Inflammatory macrophage treated with lipopolysaccharide for 4 hours (primary cell): ENCODE measurements around the gene ELL2.
A peak's percentile ranks its signal among the peaks of the same experiment; 100 is the strongest.

ENCODE experiments used
- DNase-seq: peaks from one replicate; pipeline ENCODE4 v3.0.0-alpha.2; 2020

Gene ELL2

DNA sequence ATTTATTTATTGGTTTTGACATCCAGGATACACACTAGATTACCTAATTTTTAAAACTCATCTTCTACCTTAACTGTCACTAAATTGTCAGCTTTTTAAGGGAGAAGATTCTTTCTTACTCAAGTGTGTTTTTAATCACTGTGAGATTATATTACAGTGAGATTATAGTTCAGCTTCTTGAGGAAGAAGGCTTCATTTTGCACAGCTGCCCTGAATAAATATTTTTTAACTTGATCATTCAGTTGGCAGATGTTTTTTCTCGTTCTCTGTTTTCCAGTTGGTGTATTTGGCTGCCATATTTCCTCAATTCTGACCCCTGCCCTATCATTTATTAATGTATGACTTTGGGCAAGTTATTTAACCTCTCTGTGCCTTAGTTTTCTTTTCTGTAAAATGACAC, 15.0 kb upstream of the ELL2 start:
- DNase-seq, result no peak

DNA sequence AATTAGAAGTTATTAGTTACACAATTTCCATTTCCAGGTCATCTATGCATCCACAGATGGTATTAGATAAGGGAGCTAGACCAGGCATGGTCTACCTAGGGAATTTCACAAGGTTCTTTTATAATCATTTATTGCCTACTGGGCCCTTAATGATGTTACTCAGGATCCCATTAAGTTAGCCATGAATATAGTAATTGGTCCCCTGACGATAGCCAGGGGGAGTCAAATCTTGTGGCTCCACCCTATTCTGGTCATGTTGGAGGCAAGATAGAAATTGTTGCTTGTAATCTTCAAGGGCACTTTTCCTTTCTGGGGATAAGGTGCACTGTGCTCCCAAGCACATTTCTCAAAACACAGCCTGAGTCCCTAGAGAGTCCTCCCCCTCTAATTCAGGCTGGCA, 14.1 kb upstream of the ELL2 start:
- no peak for DNase-seq

DNA sequence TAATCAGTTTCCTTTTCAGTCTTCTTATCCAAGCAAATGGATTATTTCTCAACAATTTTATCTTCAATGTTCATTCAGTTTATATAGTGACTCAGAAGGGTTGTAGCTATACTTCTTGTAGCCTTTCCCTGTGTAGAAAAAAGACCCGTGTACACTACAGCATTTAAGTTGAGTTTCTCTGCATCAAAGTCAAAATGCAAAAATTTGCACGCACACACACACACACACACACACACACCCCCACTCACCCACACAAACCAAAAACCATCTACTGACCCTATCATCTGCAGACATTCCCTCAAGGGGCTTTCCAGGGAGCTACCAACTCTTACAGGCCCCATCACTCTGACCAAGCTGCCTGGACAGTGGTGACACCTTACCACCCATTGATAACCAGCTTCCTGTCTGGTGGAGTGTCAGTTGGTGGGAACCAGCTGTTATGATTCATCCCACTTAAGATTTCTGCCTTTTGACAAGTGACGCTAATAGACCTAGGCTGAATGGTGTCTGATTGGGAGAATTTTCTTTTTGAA, 12.2 kb upstream of the ELL2 start:
- peak; percentile 25 for DNase-seq

DNA sequence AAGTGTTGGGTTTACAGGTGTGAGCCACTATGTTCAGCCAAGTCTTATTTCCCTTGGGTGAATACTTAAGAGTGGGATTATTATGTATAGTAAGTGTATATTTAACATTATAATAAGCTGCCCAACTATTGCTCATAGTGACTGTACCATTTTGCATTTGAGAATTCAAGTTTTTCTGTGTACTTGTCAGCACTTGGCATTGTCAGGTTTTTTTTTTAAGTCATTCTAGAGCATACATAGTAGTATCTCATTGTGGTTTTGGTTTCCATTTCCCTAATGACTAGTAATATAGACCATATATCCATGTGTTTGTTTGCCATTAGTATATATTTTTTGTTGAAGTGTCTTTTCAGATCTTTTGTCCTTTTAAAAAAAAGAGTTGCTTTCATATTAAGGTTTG, 10.5 kb upstream of the ELL2 start:
- peak; percentile 20 for DNase-seq

DNA sequence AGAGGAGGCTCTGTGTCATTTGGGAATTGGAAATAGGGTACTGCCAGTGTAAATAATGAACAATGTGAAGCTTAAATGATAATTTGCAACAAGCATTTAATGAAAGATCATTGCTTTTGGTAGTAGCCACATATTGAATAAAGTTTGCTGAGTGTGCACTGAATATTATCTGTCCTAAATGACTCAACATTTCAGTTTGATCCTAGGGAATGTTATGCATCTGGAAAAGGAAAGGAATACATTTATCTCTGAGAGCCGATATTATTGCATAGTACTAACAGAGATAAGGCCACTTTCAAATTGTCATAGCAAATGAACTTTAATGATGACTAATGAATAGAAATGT, 8.7 kb upstream of the ELL2 start:
- DNase-seq, result no peak

DNA sequence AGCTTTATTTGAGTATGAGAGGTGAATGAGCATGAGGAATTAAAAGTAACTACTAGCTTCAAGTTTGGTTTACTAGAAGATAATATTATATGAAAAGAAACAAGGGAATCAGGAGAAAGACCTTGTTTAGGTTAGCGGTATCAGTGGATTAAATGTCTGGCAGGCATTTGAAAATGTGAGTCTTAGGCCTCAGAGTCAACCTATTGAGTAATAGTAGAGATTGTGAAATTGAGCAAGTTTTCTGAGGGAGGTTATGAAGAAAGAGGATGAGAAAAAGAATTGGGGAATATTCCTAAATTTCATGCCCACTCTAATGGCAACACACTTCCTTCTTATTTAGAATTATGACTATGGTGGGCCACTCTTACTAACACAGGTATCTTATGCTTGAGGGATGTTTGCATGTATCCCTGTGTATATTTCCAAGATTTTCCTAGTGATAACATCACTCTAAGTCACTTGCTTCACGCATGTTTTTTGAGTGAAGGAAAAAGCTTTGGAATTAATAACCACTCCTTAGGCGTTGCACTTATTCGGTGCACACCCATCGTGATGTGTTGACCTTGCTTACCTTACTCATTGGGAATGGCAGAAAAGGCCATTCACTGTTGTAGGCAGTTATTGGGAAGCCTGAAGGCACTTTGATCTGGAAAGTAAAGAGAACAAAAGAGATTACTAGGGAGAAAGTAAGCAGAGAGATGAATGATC, 8.2 kb upstream of the ELL2 start:
- peak; percentile 90 for DNase-seq

DNA sequence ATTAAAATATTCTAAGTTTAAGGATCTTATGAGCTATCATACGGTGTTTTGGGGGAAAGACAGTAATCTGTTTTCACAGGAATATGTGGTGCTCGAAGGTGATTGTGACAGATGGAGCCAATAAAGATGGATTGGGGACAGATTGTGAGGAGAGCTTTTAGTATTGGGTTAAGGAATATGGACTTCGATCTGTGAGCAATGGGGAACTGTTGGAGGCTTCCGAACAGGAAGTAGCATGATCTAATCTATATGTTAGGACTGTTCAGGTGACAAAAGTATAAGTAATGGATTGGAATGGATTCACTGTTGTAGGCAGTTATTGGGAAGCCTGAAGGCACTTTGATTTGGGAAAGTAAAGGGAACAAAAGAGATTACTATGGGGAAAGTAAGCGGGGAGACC, 7.4 kb upstream of the ELL2 start:
- DNase-seq, result no peak

DNA sequence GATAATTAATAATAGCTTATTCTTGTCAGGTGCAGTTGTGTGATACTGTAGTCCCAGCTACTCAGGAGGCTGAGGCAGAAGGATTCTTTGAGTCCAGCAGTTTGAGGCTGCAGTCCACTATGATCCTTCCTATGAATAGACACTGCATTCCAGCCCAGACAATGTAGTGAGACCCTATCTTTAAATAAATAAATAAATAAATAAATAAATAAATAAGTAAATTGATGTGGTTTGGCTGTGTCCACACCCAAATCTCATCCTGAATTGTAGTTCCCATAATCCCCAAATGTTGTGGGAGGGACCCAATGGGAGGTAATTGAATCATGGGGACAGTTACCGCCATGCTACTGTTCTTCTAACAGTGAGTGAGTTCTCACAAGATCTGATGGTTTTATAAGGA, 5.6 kb upstream of the ELL2 start:
- DNase-seq, result no peak

DNA sequence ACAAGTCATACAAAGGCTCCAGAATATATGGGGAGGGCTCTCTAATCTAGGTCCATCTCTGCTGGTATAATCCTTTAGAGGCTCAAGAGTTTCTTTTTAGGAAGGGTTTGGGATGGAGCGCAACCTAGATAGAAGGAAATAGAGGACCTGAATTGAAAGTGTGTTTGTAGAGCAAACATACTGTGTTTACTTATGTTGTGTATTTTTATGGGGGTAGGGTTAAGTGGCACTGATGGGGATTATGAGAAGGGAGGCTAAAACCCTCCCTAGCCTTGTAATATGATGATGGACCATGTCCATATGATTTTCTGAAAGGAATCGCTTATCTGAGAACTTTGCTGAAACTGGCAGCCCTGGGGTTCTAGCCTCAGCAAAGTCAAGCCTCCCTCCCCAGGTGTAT, 4.4 kb upstream of the ELL2 start:
- no peak for DNase-seq

DNA sequence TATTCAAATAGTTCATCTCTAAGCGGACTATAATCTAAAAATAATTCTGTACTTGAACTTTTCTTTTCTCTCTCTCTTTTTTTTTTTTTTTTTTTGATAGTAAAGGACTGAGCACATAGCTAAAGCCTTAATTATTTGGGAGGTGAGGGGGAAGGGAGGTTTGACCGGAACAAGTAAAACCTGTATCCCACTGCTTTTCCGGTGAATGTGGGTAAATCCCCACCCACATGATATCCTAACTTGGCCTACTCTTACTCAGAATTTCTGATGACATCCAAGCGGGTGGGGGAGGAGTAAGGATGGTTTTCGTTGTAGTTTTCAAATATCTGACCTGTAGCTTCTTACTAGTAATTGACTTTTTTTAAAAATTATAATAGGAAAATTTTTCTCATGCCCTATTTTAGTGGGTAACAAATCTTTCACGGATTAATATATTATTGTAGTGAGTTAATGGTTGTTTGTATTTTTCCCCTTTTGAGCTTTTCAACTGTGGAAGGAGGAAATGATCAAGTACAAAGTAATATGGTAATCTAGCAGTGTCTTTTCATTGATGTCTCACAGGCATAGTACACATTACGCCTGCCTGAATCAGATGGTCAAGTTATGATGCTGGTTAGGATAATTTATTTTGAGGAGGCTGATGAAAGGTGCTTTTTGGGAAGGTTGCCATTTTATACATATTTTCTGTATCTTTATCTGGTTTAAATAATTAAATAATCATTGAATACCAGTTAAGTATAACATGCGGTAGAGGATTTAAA, 2.2 kb upstream of the ELL2 start:
- DNase-seq, result peak; percentile 75

DNA sequence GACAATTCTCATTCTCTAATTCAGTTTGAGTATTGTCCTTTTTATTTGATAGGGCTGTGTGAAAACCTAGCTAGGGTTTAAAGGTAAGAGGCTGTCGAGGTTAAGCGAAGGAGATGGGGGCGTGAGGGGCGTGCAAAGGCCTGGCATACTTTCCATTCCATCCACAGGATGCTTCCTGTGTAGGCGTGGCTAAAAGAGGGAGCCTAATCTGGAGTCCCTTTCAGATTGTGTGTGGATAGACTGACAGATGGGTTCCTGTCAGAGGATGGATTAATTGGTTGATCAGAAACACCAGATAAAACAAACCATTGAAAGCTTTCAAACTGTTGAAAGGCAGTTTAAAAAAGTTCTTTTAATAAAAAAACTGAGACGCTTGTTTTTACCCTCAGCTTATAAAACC, 1.1 kb upstream of the ELL2 start:
- no peak for DNase-seq

DNA sequence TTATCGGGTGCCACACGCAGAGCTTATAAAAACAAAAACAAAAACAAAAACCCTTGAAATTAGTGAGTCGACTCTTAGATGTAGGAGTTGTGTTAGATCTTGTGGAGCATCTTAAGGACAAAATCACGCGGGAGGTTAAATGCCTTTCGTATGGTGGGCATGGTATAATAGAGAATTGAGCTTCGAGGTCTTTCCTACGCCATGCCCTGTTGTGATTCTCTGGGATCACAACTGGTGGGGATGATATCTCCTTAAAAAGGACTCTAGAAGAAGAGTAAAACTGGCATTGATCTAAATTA, 773 bp upstream of the ELL2 start:
- no peak for DNase-seq

DNA sequence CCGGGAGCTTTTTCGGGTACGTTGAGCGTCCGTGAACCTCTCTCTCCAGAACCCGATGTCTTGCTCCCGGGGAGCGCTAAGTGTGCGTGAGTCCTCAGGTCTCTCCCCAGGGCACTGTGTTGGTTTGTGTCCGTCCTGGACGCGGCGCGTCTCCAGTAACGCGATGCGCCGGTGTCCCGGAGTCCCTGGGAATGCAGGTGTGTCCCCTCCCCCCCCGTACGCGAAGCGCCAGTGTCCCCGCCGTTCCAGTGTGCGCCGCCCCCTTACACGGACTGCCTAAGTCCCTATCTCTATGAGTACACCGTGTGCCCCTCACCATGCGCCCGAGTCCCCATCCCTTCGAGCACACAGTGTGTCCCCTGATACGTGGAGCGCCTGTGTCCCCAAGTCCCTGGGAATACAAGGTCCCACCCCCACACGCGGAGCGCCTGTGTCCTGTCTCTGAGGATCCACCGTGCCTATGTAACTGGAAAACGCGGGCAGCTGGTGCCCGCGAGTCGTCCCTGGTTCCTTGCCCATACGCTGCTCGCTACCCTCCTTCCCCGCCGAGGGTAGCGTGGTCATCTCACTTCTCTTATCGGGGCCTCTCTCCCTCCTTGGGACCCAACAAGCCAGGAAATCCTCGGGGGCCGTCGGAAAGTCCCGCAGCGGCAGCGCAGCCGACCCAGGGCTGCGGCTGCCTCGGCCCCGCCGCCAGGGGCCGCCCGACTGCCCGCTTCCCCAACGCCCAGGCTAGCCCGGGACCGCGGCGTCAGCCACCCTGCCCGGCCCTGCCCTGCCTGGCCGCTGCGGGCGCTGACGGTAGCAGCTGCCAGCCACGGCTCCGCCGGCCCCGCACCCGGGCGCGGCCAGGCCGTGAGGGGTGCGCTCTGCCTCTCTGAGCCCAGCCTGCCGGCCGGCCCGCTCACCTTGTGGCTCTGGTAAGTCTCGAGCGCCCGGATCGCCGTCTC, 709 bp downstream of the ELL2 start:
- DNase-seq, result peak; percentile 90

DNA sequence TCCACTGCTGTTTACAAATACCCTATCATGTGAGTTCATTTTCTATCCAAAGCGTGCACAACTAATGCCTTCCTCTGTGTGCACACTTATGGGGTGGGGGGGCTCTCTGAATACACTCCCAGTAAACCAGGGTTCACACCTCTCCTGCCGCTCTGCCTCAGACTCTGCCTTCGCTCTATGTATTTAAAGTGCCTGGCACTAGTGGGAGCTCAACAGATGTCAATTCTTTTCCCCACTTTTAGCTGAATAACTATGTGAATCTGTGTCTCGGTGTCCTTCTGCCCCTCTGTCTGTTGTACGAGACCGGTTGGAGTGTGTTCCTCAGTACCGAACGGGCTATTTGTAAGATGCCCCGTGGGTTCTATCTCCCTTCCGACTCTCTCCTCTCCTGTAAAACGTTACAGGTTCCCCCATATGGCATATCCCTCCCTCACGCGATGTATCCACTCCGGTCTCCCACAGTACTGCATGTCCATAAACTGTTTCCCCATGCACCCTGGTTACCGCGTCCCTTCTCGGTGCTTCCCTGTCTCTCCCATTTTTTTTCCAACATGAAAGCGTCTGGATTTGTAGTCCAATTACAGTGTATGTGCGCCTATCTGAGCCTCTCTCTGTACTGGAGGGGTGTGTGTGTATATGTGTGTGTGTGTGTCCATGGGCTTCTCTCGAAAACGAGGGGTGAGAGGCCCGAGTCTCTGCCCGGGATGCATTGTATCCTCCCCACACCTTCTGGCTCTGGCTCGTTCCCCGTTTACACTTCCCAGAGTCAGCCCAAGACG, 1.6 kb downstream of the ELL2 start:
- DNase-seq, result peak; percentile 27

DNA sequence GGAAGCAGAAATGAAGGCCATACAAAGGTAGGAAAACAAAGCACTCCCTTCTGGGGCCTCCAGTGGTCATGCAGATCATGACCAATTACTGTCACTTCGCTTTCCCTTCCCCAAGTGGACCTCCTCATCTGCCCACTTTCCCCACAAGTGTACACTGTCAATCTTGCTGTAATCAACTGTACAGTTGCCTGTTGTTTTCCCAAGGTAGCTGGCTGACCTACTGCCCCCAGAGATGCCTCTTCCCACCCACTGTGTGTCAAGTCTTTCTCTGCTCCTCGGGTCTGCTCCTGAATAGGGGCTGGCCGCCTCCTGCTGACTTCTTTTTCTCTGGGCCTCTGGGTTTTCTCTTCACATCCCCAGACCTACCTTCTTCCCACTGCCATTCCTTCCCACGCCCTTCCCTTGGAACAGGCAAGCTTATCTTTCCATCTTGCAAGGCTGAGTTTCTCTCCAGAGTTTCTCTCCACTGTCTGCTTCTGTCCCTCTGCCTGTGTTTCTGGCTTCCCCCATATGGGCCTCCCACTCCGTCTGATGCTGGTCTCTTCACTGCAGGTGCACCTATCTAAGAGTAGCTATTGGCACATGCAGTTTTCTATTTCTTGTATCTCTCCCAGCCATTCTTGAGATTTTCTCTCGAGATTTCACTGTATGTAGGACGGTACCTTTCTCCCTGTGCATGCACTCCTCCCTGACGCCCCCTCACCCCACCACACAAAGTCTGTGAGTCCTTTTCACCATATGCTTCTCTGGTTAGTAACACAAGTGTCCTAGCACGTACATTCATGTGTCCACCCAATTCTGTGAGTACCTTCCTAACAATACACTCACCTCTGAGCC, 2.4 kb downstream of the ELL2 start:
- DNase-seq, result peak; percentile 32

DNA sequence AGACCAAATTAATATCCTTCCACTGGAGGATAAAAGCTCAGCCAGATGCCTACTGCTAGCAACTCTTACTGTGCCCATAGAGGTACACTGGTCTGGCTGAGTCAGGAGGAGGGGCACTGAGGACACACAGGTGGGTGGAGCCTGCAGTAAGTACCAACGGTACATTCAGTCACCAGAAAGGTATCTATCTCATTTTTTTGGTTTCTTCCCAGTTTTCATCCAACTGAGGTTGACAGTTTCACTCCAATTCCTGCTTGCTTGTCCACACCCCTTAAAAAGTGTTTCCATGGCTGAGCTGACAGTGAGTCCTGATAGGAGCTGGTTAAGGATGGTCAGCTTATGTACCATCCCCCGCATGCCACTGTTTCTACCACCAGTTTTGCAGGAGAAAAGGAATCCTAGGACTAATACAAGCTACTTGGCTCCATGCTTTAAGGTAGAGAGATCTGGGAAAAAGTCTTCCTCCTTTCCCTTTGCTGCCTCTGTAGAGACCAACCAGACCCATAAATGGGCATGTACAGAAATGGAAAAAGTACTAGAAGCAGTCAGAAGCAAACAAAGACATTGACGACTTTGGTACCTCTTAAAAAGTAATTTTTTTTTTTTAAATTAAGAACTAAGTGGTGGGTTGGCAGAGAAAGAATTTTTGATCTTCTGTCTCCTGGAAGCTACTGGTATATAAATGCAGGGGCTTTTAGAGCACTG, 3.2 kb downstream of the ELL2 start:
- DNase-seq, result no peak

DNA sequence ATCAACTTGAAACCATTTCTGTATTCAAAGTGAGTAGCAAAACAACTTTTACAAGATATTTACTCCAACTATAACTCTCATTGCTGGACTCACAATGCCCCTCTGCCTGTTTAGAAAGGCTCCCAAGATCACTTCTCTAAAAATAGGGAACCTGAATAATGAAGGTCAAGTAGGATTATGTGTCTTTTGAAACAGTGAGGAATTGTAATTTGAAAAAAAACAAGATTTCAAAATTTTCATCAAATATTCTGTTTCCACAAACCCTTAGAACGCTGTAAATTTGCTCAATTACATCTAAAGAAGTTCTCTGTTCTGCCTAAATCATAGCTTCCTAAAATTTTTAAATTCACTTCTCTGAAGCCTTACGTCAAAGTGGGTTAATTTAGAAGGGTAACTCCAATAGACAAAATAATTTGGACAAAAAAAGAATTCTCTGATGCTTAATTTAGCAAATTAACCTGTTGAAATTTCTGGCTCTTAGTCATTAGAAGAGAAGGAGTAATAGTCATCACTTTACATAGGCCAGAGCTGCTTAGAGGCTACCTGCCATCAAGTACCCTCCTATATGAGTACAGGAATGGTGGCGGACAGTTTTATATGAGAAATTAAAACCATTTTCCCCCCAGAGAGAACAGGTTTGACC, 4.0 kb downstream of the ELL2 start:
- peak; percentile 35 for DNase-seq

DNA sequence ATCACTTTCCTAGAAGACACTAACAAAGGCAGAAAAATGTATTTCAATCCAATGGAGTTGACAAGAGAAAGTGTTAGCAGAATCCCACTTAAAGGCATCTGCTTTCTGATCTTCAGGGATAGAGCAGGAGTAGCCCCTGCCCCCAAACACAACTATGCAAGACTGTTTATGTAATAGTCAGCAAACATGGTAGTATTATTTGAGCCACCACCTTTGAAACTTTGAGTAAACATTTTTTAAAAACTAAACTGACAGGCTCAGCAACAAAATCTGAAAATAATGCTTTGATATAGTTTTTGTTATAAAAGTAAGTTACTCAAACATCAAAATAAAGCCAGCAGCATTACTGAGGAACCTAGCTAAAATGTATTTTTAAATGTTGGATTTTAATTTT, 4.8 kb downstream of the ELL2 start:
- no peak for DNase-seq

DNA sequence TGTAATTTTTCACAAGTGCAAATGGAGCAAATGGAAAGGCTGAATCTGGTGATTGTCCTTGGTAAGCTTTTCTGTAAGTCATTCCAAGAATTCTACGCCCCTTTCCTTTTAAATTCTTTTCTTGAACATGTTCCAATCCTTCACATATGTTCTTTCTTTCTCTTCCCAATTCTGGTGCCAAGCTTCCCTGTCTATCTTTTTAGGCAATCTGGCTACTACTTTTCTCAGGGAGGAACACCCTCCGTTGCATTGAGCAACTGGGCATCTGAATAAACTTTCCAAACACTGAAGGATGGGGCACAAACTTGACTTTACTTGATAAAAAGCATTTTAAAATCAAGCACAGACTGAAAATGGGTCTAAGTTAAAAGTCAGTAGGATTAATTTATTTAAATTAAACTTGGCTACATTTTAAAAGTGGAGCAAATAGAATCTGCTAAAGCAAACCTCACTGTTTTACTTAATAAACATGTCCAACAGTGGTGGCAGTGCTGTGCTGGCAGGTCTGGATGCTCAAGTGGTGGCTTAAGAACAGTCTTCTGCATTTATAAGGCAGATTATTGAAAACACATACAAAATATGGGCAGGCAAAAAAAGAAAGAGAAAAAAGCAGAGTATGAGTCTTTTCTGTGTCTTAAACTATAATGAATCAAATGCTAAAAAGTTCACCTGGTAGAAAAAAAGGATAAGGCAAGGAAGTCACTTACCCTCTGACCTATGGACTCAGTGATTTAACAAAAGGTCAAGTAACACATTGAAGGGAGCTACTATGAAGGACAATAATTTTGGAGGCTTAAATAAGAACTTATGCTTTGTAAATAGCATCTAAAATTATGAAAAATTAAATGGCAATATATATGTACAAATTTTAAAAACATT, 5.4 kb downstream of the ELL2 start:
- peak; percentile 28 for DNase-seq

DNA sequence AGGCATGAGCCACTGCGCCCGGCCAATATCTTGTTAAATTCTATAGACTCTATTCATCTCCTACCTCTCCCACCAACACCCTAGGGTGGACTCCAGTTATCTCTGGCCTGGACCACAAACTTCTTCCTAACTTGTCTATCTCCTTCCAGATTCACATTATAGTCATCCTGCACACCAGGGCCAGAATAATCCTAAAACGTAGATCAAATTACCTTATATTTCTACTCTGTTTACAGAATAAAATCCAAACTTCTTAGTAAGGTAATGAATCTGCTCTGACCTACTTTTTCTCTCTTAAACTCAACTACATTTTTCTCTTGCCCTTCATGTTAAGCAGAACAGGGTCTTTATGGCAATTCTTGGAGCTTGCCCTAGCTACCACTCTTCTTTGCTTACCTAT, 6.9 kb downstream of the ELL2 start:
- no peak for DNase-seq
